Brain microvascular endothelial cell (primary cell): ENCODE results near the gene POU2AF1.

ENCODE experiments used
- DNase-seq: peaks from one replicate; pipeline ENCODE4 v3.0.0-alpha.2; 2020
- H3K27ac ChIP-seq: fragments of 250-450 bp; sonication (Bioruptor Pico); 2 replicates; pipeline ENCODE4 v1.5.1; 2020; ENCODE audit warnings: mild to moderate bottlenecking, moderate library complexity
- H3K27me3 ChIP-seq: fragments of 250-450 bp; sonication (Bioruptor Pico); replicated peaks from 2 replicates; pipeline ENCODE4 v1.5.1; 2020; ENCODE audit warnings: mild to moderate bottlenecking
- H3K36me3 ChIP-seq: fragments of 250-450 bp; sonication (Bioruptor Pico); replicated peaks from 2 replicates; pipeline ENCODE4 v1.5.1; 2020; ENCODE audit warnings: mild to moderate bottlenecking
- H3K4me3 ChIP-seq: 2 replicates; pipeline ENCODE4 v1.5.1; 2011; ENCODE audit warnings: low read depth, mild to moderate bottlenecking, control low read depth, low read length, moderate library complexity
- CTCF ChIP-seq: IDR thresholded peaks from 2 replicates; pipeline ENCODE4 v1.5.1; 2011; ENCODE audit warnings: low read depth, mild to moderate bottlenecking, moderate library complexity, low read length, control low read depth, inconsistent platforms; ENCODE audit errors: missing control alignments
- in situ Hi-C: cut with HindIII; loops from 2 replicates; pipeline ENCODE4 v1.10.0; 2017; ENCODE audit warnings: low sequenced_read_pairs, low pct_ligation_motif_present

Gene POU2AF1

GRCh38 chr11:111417766-111418435 lies 38.8 kb upstream of the POU2AF1 start:
- DNase-seq: peak; percentile 31
- H3K27me3 ChIP-seq: no peaks in the 10 kb centered on the region
- H3K4me3 ChIP-seq: no peak overlapping the region
- TF ChIP-seq CTCF: no peak
- in situ Hi-C loops: no loop called here
- H3K36me3 ChIP-seq: no peaks in the 10 kb centered on the region
- no peak overlapping the region for H3K27ac ChIP-seq

- no peak for DNase-seq
- TF ChIP-seq CTCF: no peak
- Histone ChIP-seq H3K4me3 (no peak overlapping the region), H3K36me3 (no peaks in the 10 kb centered on the region), H3K27me3 (no peaks in the 10 kb centered on the region), H3K27ac (no peak overlapping the region)
- in situ Hi-C loops: no loop called here
Measured at GRCh38 chr11:111417011-111417765, 38.1 kb upstream of the POU2AF1 start.

GRCh38 chr11:111416231-111416960 lies 37.3 kb upstream of the POU2AF1 start:
- no peak for TF ChIP-seq CTCF
- H3K27me3 ChIP-seq: no peaks in the 10 kb centered on the region
- no peak overlapping the region for H3K27ac ChIP-seq
- H3K4me3 ChIP-seq: no peak overlapping the region
- no peaks in the 10 kb centered on the region for H3K36me3 ChIP-seq
- in situ Hi-C loops: no loop called here
- no peak for DNase-seq

GRCh38 chr11:111414936-111415335 lies 35.9 kb upstream of the POU2AF1 start:
- Histone ChIP-seq H3K27me3 (no peaks in the 10 kb centered on the region), H3K4me3 (no peak overlapping the region), H3K36me3 (no peaks in the 10 kb centered on the region), H3K27ac (no peak overlapping the region)
- no peak for TF ChIP-seq CTCF
- no peak for DNase-seq
- in situ Hi-C loops: no loop called here

GRCh38 chr11:111414267-111414931 lies 35.3 kb upstream of the POU2AF1 start:
- H3K4me3 ChIP-seq: no peak overlapping the region
- DNase-seq: no peak
- H3K27ac ChIP-seq: no peak overlapping the region
- H3K36me3 ChIP-seq: no peaks in the 10 kb centered on the region
- no peaks in the 10 kb centered on the region for H3K27me3 ChIP-seq
- no peak for TF ChIP-seq CTCF
- in situ Hi-C loops: no loop called here
